Endothelial cell of umbilical vein (primary cell): ENCODE data around the gene UNC13D. TPM values are rescaled to one million over a fixed set of nuclear protein-coding genes. Genes with fewer than 3 reads are reported as not detected.

Source experiments
- BruUV-seq: library from RNA; stranded (reverse); fragments of 400-500 nt; replicated peaks from 2 replicates; lab custom pipeline; 2021; lab: Mats Ljungman, UMichigan
- CTCF ChIA-PET: fragments of 300-600, 350-600 bp; sonication (Branson Sonifier 250); formaldehyde crosslinking; loops from one replicate; lab custom pipeline; 2021; ENCODE audit warnings: antibody characterized with exemption, inconsistent platforms; lab: Charles Lee
- POLR2A ChIA-PET: fragments of 300-600, 350-600 bp; sonication (Branson Sonifier 250); formaldehyde crosslinking; loops from one replicate; lab custom pipeline; 2021; ENCODE audit warnings: antibody characterized with exemption, inconsistent platforms; lab: Charles Lee
- DNase-seq: peaks from one replicate; pipeline ENCODE4 v3.0.0-alpha.2; 2011; ENCODE audit warnings: low read depth, low spot score
- FAIRE-seq: peaks from 2 replicates; lab custom pipeline; 2011; peaks lifted over from hg19 to GRCh38; lab: Jason Lieb, UNC
- H2AFZ ChIP-seq: 2 replicates; pipeline ENCODE4 v1.6.0; 2012; ENCODE audit warnings: low read depth, low read length, control low read depth, inconsistent platforms
- H3K27ac ChIP-seq: 2 replicates; pipeline ENCODE4 v1.5.1; 2011; ENCODE audit warnings: low read depth, mild to moderate bottlenecking, control low read depth, low read length, moderate library complexity; ENCODE audit not compliant: insufficient read depth
- H3K27me3 ChIP-seq, 2 experiments: 2 replicates each; pipeline versions ENCODE4 v1.6.0 to v1.6.1; 2011; ENCODE audit warnings: low read length in 2 of 2, mixed read lengths in 1 of 2; ENCODE audit not compliant: control insufficient read depth in 2 of 2, insufficient read depth in 2 of 2
- H3K36me3 ChIP-seq, 2 experiments: 2 replicates in 1 of 2; 3 replicates in 1 of 2; pipeline ENCODE4 v1.5.1; 2011; ENCODE audit warnings: low read length in 2 of 2, mild to moderate bottlenecking in 1 of 2, moderate library complexity in 1 of 2; ENCODE audit not compliant: control insufficient read depth in 2 of 2, insufficient read depth in 2 of 2; ENCODE audit errors: extremely low read depth in 1 of 2
- H3K4me1 ChIP-seq: 3 replicates; pipeline ENCODE4 v1.5.1; 2011; ENCODE audit warnings: mild to moderate bottlenecking, low read length; ENCODE audit not compliant: control insufficient read depth, insufficient read depth; ENCODE audit errors: extremely low read depth
- H3K4me2 ChIP-seq: 2 replicates; pipeline ENCODE4 v1.6.1; 2011; ENCODE audit warnings: low read length, control low read depth, mixed read lengths; ENCODE audit not compliant: insufficient read depth
- H3K4me3 ChIP-seq, 3 experiments: fragments of 200-600 bp in 1 of 3; sonication (generic), shearing (Covaris generic) in 1 of 3; replicated peaks in 1 of 3; 2 replicates each; pipeline ENCODE4 v1.5.1; 2011 to 2016; ENCODE audit warnings: control low read depth in 3 of 3, low read length in 3 of 3, mild to moderate bottlenecking in 2 of 3, inconsistent platforms in 1 of 3, low read depth in 1 of 3, moderate library complexity in 1 of 3; ENCODE audit not compliant: insufficient read depth in 1 of 3
- H3K79me2 ChIP-seq: 2 replicates; pipeline ENCODE4 v1.6.0; 2012; ENCODE audit warnings: low read length, inconsistent platforms; ENCODE audit not compliant: control insufficient read depth, insufficient read depth
- H3K9ac ChIP-seq: replicated peaks from 2 replicates; pipeline ENCODE3; 2011; ENCODE audit warnings: low read length, control low read depth; ENCODE audit not compliant: insufficient read depth; ENCODE audit errors: extremely low read depth
- H3K9me1 ChIP-seq: replicated peaks from 3 replicates; pipeline ENCODE4 v1.6.0; 2011; ENCODE audit warnings: mild to moderate bottlenecking, low read length; ENCODE audit not compliant: control insufficient read depth, insufficient read depth; ENCODE audit errors: extremely low read depth
- H3K9me3 ChIP-seq: replicated peaks from 2 replicates; pipeline ENCODE4 v1.5.1; 2012; ENCODE audit warnings: low read length, inconsistent platforms; ENCODE audit not compliant: control insufficient read depth, insufficient read depth
- H4K20me1 ChIP-seq: replicated peaks from 2 replicates; pipeline ENCODE3; 2011; ENCODE audit warnings: mild to moderate bottlenecking, low read length; ENCODE audit not compliant: control insufficient read depth, insufficient read depth; ENCODE audit errors: extremely low read depth
- CTCF ChIP-seq, 2 donors: IDR thresholded peaks; 1 replicate in 1 of 2; 2 replicates in 1 of 2; pipeline ENCODE4 v1.5.1; 2011; ENCODE audit warnings: low read length in 2 of 2, mild to moderate bottlenecking in 2 of 2, moderate library complexity in 2 of 2, control low read depth in 1 of 2, inconsistent platforms in 1 of 2, low read depth in 1 of 2; ENCODE audit not compliant: insufficient read depth in 1 of 2; ENCODE audit errors: extremely low read depth in 1 of 2
- EZH2 ChIP-seq: IDR thresholded peaks from 2 replicates; pipeline ENCODE4 v1.6.1; 2012; ENCODE audit warnings: borderline replicate concordance, low read depth, mild to moderate bottlenecking, moderate library complexity, low read length, inconsistent platforms; ENCODE audit not compliant: severe bottlenecking
- FOS ChIP-seq: IDR thresholded peaks from 2 replicates; pipeline ENCODE4 v1.6.1; 2011; ENCODE audit warnings: mild to moderate bottlenecking, low read length, moderate library complexity, borderline replicate concordance; ENCODE audit not compliant: insufficient read depth
- GATA2 ChIP-seq: IDR thresholded peaks from 2 replicates; pipeline ENCODE4 v1.7.0; 2011; ENCODE audit warnings: low read depth, mild to moderate bottlenecking, moderate library complexity, mixed read lengths, low read length; ENCODE audit not compliant: insufficient read length, insufficient read depth
- JUN ChIP-seq: IDR thresholded peaks from 2 replicates; pipeline ENCODE4 v1.6.1; 2011; ENCODE audit warnings: borderline replicate concordance, low read depth; ENCODE audit not compliant: insufficient read length, insufficient read depth
- MAX ChIP-seq: IDR thresholded peaks from 2 replicates; pipeline ENCODE4 v1.6.1; 2011; ENCODE audit not compliant: insufficient read depth, insufficient read length
- MYC ChIP-seq: IDR thresholded peaks from one replicate; pipeline ENCODE4 v1.6.1; 2011; ENCODE audit warnings: mild to moderate bottlenecking, low read depth, low read length
- POLR2A ChIP-seq: IDR thresholded peaks from 2 replicates; pipeline ENCODE4 v1.6.1; 2012; ENCODE audit warnings: low read depth, mild to moderate bottlenecking, control low read depth, low read length
- POLR2AphosphoS5 ChIP-seq: IDR thresholded peaks from 2 replicates; pipeline ENCODE4 v1.6.1; 2012; ENCODE audit warnings: low read depth, mild to moderate bottlenecking, control low read depth, low read length, moderate library complexity; ENCODE audit not compliant: insufficient read depth
- dilution Hi-C: fragments of 300-500 bp; cut with MboI; formaldehyde crosslinking; loops from one replicate; pipeline ENCODE4 v1.15.0; 2019; ENCODE audit warnings: low sequenced_read_pairs; ENCODE audit not compliant: extremely low pct_ligation_motif_present
- intact Hi-C: fragments of 100-400 bp; cut with micrococcal nuclease; formaldehyde crosslinking; loops from one replicate; pipeline ENCODE4 v1.10.0; 2022
- polyA plus RNA-seq, 4 experiments: library from polyadenylated mRNA; depleted of rRNA in 3 of 4; stranded (reverse) in 3 of 4; unstranded in 1 of 4; fragments of >200 nt; gene quantifications; 2 replicates each; pipeline versions ENCODE4 v1.2.1 to v1.2.3, GENCODE V29; 2011 to 2012; ENCODE audit warnings: missing spikeins in 1 of 4
- total RNA-seq: library from RNA; stranded (reverse); gene quantifications from 2 replicates; pipeline ENCODE4 v1.2.3, GENCODE V29; 2021

Gene UNC13D
- total and polyA plus RNA-seq, 2 donors (not counting 3 experiments of a cell fraction or from before 2014, with no cell fraction given): 6.9 to 14.9 TPM

GRCh38 chr17:75785016-75785890, 59.0 kb downstream of the UNC13D start:
- H3K9ac ChIP-seq: peak overlapping the region; percentile 83
- H3K79me2 ChIP-seq: peaks cover 23% of the 10 kb centered on the region
- H3K9me1 ChIP-seq: no peaks in the 10 kb centered on the region
- no peaks in the 10 kb centered on the region for H3K9me3 ChIP-seq
- BruUV-seq: TSS peak; percentile 48
- no peak for TF ChIP-seq GATA2
- no peak for TF ChIP-seq EZH2
- TF ChIP-seq POLR2A: peak; percentile 83
- TF ChIP-seq CTCF (IDR thresholded peaks at IDR 0.05; ENCODE audit: extremely low read depth in 1 of 2, insufficient read depth in 1 of 2, low read depth in 1 of 2, low read length in 2 of 2): no peak
- TF ChIP-seq POLR2AphosphoS5: peak; percentile 92
- peak; percentile 36 for TF ChIP-seq MAX
- peak; percentile 79 for TF ChIP-seq MYC
- peak; percentile 21 for TF ChIP-seq JUN
- peak; percentile 65 for TF ChIP-seq FOS
- dilution Hi-C loops: no loop called here
- DNase-seq (no peak), FAIRE-seq (no peak)
- peaks cover 29% of the 10 kb centered on the region for H3K4me1 ChIP-seq
- H4K20me1 ChIP-seq: no peaks in the 10 kb centered on the region
- ChIA-PET POLR2A (interaction anchor here (1.4 kb wide), 1 partner anchor 9 kb away, joined by 5 read pairs; no protein-coding TSS in a partner anchor), CTCF (interaction anchor here (1.0 to 5.7 kb wide), 4 partner anchors 9 to 63 kb away, joined by 3 to 73 read pairs (median 6); no protein-coding TSS in a partner anchor)
- peak overlapping the region; percentile 24 for H2AFZ ChIP-seq
- H3K36me3 ChIP-seq: no peaks in the 10 kb centered on the region
- no peaks in the 10 kb centered on the region for H3K27me3 ChIP-seq
- intact Hi-C loops: loop anchor here (2.0 kb wide), 2 partner anchors 70 to 194 kb away; partner anchors contain the start of genes ACOX1, TEN1 and WBP2
- peak overlapping the region; percentile 88 for H3K27ac ChIP-seq
- peak overlapping the region in 2 of 3 experiments; percentile 32 to 55 for H3K4me3 ChIP-seq
- H3K4me2 ChIP-seq: peak overlapping the region; percentile 80
